Transverse colon (tissue), 4 donors: ENCODE data around the gene OTOGL.

ENCODE experiments used
- CTCF ChIP-seq, 5 experiments: fragments of 200-600 bp in 3 of 5; fragments of 450-650 bp in 2 of 5; sonication (generic) in 3 of 5; IDR thresholded peaks; 1 replicate in 2 of 5; 2 replicates in 3 of 5; pipeline ENCODE4 v1.5.1; 2016 to 2017; ENCODE audit warnings: antibody characterized with exemption in 5 of 5, inconsistent platforms in 3 of 5, mild to moderate bottlenecking in 2 of 5, moderate library complexity in 1 of 5
- EP300 ChIP-seq: sonication (generic); formaldehyde crosslinking; IDR thresholded peaks from one replicate; pipeline ENCODE4 v1.6.1; 2017; ENCODE audit warnings: antibody characterized with exemption, low read depth
- POLR2AphosphoS5 ChIP-seq, 3 donors: sonication (generic); formaldehyde crosslinking; IDR thresholded peaks; one replicate each; pipeline ENCODE4 v1.6.1; 2016; ENCODE audit warnings: antibody characterized with exemption in 3 of 3

GRCh38 chr12:80222261-80222660, 122.9 kb downstream of the OTOGL start:
- TF ChIP-seq CTCF (IDR thresholded peaks at IDR 0.05) (no peak), POLR2AphosphoS5 (IDR thresholded peaks at IDR 0.05) (no peak), EP300 (no peak)
